ENCODE data around the gene MPPED1. TPM values are rescaled to one million over a fixed set of nuclear protein-coding genes. Genes with fewer than 3 reads are reported as not detected.

Gene MPPED1
- total RNA-seq, 1 experiment from 2014 or later = not detected

DNA sequence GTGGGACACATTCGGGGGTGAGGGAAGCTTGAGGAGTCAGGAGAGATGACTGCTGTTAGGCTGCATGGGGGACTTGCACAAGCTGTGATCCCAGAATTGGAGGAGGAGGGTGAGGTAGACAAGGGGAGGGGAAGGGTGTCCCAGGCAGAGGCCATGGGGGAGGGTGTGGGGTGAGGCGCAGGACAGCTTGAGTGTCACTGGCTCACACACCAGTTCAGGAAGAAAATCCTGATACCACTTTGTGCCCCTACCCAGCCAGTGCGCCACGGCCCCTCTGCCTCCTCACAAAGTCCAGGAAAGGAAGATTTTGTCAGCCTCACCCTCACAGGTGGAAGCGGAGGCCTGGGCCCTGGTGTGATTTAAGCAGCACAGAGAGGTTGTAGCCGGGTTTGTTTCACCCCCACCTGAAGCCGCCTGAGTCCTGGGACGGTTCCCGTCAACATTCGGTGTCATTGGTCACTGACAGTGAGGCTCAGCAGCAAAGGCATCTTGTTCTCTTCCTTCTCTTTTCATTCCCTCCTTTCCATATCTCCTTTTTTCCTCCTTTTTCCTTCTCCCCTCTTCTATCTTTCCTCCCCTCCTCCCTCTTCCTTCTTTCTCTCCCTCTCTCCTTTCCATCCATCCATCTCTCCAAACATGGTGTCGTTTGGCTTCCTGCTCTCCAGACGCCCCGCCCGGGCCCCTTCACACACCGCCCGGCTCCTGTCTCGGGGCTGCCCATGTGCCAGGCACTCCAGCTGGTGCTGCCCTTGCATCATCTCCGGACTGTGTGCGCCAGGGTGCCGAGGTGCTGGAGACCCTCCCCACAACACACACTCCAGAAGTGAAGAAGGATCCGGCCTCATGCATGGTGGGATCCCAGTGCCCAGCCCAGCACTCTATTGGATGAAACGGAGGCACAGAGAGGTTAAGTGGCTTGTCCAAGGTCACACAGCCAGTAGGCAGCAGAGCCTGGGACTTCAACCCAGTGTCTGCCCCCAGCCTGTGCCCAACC is 89.3 kb downstream of the MPPED1 start:
- H3K79me2 ChIP-seq (ENCODE audit: low read depth) = no peaks in the 10 kb centered on the region
- H3K27me3 ChIP-seq (ENCODE audit: insufficient read depth, low read depth) = peaks cover 43% of the 10 kb centered on the region
- H3K9me2 ChIP-seq (ENCODE audit: insufficient read depth) = no peaks in the 10 kb centered on the region; the same call in 1 of the 2 replicates
- H3K4me2 ChIP-seq = no peak overlapping the region
- TF ChIP-seq EZH2 (IDR thresholded peaks at IDR 0.05; ENCODE audit: low read depth) = no peak
- TF ChIP-seq, protein P1, sequence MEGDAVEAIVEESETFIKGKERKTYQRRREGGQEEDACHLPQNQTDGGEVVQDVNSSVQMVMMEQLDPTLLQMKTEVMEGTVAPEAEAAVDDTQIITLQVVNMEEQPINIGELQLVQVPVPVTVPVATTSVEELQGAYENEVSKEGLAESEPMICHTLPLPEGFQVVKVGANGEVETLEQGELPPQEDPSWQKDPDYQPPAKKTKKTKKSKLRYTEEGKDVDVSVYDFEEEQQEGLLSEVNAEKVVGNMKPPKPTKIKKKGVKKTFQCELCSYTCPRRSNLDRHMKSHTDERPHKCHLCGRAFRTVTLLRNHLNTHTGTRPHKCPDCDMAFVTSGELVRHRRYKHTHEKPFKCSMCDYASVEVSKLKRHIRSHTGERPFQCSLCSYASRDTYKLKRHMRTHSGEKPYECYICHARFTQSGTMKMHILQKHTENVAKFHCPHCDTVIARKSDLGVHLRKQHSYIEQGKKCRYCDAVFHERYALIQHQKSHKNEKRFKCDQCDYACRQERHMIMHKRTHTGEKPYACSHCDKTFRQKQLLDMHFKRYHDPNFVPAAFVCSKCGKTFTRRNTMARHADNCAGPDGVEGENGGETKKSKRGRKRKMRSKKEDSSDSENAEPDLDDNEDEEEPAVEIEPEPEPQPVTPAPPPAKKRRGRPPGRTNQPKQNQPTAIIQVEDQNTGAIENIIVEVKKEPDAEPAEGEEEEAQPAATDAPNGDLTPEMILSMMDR (conservative IDR thresholded peaks at IDR 0.05) = no peak
- no peaks in the 10 kb centered on the region for H3K36me3 ChIP-seq (ENCODE audit: low read depth)
- intact Hi-C loops (cut with micrococcal nuclease; ENCODE audit: unreplicated experiment) = no loop called here
- CTCF ChIA-PET = no interaction called here
- no peaks in the 10 kb centered on the region for H3F3A ChIP-seq (ENCODE audit: insufficient read depth, low read depth)
- H4K20me1 ChIP-seq (ENCODE audit: insufficient read depth) = no peaks in the 10 kb centered on the region; the same call in 1 of the 2 replicates
- no TSS peak for BruUV-seq (replicated peaks)
- no peak for DNase-seq
- no peak overlapping the region for H3K27ac ChIP-seq
- POLR2A ChIA-PET (ENCODE audit: unreplicated experiment) = no interaction called here
- H3K4me1 ChIP-seq (replicated peaks; ENCODE audit: insufficient read depth) = no peaks in the 10 kb centered on the region
- no peak overlapping the region for H3K4me3 ChIP-seq
- H3K9me3 ChIP-seq (ENCODE audit: insufficient read depth, low read depth) = no peaks in the 10 kb centered on the region; the same call in 1 of the 2 replicates
- H2AFZ ChIP-seq = no peak overlapping the region

DNA sequence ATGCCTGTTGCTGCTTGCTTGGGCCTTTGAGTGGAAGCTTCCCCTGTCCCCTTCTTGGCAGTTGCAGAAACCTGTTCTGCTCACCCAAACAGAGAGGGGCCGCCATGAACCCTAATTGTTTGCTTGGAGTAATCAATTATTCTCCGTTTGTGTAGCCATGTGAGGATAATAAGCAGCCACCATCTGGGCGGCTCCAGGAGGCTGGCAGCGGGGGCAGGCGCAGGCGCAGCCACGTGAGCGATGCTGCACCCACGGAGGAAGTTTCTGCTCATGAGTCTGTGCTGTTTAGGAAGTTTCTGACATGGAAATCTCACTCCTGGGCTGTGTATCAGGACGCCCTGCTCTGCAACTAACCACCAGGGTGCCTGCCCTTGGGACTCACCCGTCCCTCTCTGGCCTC is 90.1 kb downstream of the MPPED1 start:
- no peak for DNase-seq
- H3K4me3 ChIP-seq = no peak overlapping the region
- H4K20me1 ChIP-seq (ENCODE audit: insufficient read depth) = no peaks in the 10 kb centered on the region; the same call in 1 of the 2 replicates
- no peaks in the 10 kb centered on the region for H3K79me2 ChIP-seq (ENCODE audit: low read depth)
- TF ChIP-seq EZH2 (IDR thresholded peaks at IDR 0.05; ENCODE audit: low read depth) = no peak
- TF ChIP-seq, protein P1 (conservative IDR thresholded peaks at IDR 0.05) = no peak
- no peaks in the 10 kb centered on the region for H3F3A ChIP-seq (ENCODE audit: insufficient read depth, low read depth)
- no peak overlapping the region for H3K4me2 ChIP-seq
- no peaks in the 10 kb centered on the region; the same call in 1 of the 2 replicates for H3K9me2 ChIP-seq (ENCODE audit: insufficient read depth)
- no peak overlapping the region for H2AFZ ChIP-seq
- BruUV-seq (replicated peaks) = no TSS peak
- no peaks in the 10 kb centered on the region; the same call in 1 of the 2 replicates for H3K9me3 ChIP-seq (ENCODE audit: insufficient read depth, low read depth)
- no peaks in the 10 kb centered on the region for H3K36me3 ChIP-seq (ENCODE audit: low read depth)
- intact Hi-C loops (cut with micrococcal nuclease; ENCODE audit: unreplicated experiment) = no loop called here
- peaks cover 51% of the 10 kb centered on the region for H3K27me3 ChIP-seq (ENCODE audit: insufficient read depth, low read depth)
- H3K27ac ChIP-seq = no peak overlapping the region
- H3K4me1 ChIP-seq (replicated peaks; ENCODE audit: insufficient read depth) = no peaks in the 10 kb centered on the region
- ChIA-PET POLR2A (ENCODE audit: unreplicated experiment) (no interaction called here), CTCF (no interaction called here)

DNA sequence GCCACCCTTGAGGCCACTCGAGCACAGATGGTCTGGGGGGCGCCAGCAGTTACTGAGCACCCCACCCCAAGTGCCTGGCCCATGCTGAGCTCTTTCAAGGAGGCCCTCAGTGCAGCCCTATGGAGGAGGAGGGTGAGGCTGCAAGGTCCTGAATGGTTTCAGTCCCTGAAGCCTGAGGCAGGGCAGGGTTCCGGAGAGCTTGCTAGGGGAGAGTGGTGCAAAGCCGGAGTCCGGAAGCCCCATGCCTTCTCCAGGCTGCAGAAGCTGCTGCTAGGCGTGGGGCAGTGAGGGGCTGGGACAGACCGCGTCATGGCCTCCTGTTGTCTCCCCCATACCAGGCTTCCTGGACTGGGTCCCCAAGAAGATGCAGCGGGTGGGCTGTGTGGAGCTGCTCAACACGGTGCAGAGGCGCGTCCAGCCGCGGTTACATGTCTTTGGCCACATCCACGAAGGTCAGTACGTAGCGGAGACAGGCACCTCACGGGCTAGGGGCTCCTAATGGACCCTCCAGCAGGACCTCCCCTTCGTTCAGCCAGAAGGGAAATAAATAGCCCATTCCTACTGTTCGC is 90.6 kb downstream of the MPPED1 start:
- TF ChIP-seq, protein P1 (conservative IDR thresholded peaks at IDR 0.05) = no peak
- TF ChIP-seq EZH2 (IDR thresholded peaks at IDR 0.05; ENCODE audit: low read depth) = no peak
- DNase-seq = no peak
- intact Hi-C loops (cut with micrococcal nuclease; ENCODE audit: unreplicated experiment) = no loop called here
- Histone ChIP-seq H2AFZ (no peak overlapping the region), H3K4me3 (no peak overlapping the region), H3K4me1 (replicated peaks; ENCODE audit: insufficient read depth) (no peaks in the 10 kb centered on the region), H3K9me3 (ENCODE audit: insufficient read depth, low read depth) (no peaks in the 10 kb centered on the region; the same call in 1 of the 2 replicates), H3K27ac (no peak overlapping the region), H3K27me3 (ENCODE audit: insufficient read depth, low read depth) (peaks cover 56% of the 10 kb centered on the region), H3K79me2 (ENCODE audit: low read depth) (no peaks in the 10 kb centered on the region), H3K36me3 (ENCODE audit: low read depth) (no peaks in the 10 kb centered on the region), H4K20me1 (ENCODE audit: insufficient read depth) (no peaks in the 10 kb centered on the region; the same call in 1 of the 2 replicates), H3K9me2 (ENCODE audit: insufficient read depth) (no peaks in the 10 kb centered on the region; the same call in 1 of the 2 replicates), H3F3A (ENCODE audit: insufficient read depth, low read depth) (no peaks in the 10 kb centered on the region), H3K4me2 (no peak overlapping the region)
- BruUV-seq (replicated peaks) = no TSS peak
- ChIA-PET POLR2A (ENCODE audit: unreplicated experiment) (no interaction called here), CTCF (no interaction called here)
